Ectodermal cell (in vitro differentiated cells): ENCODE results near the gene METTL24.
"Not testable (repeated sequence)": the region's sequence is repeated elsewhere in the genome, so short reads cannot be mapped to it uniquely, and the experiment has no call there.

Experiments used
- H3K27ac ChIP-seq: 2 replicates; pipeline ENCODE4 v1.7.0; 2013; ENCODE audit warnings: mild to moderate bottlenecking, low read depth, low read length; ENCODE audit not compliant: insufficient read depth, poor library complexity, severe bottlenecking
- H3K27me3 ChIP-seq: 2 replicates; pipeline ENCODE4 v1.7.0; 2013; ENCODE audit warnings: mild to moderate bottlenecking, low read length; ENCODE audit not compliant: insufficient read depth, control insufficient read depth, poor library complexity, severe bottlenecking
- H3K36me3 ChIP-seq: one replicate; pipeline ENCODE4 v1.7.0; 2013; ENCODE audit warnings: low read length; ENCODE audit not compliant: control insufficient read depth, insufficient read depth
- H3K4me1 ChIP-seq: one replicate; pipeline ENCODE4 v1.7.0; 2013; ENCODE audit warnings: low read length; ENCODE audit not compliant: control insufficient read depth, insufficient read depth
- H3K4me3 ChIP-seq: 2 replicates; pipeline ENCODE4 v1.7.0; 2013; ENCODE audit warnings: low read depth, low read length, control low read depth; ENCODE audit not compliant: insufficient read depth
- H3K9me3 ChIP-seq: 2 replicates; pipeline ENCODE4 v1.7.0; 2013; ENCODE audit warnings: mild to moderate bottlenecking, low read length, moderate library complexity; ENCODE audit not compliant: control insufficient read depth
- WGBS, 2 experiments: methylation state at CpG; one replicate each; pipeline ENCODE4 v1.1.7; 2013; ENCODE audit warnings: missing lambda C conversion rate in 2 of 2; 5-methylcytosine and 5-hydroxymethylcytosine counted together

Gene METTL24

DNA sequence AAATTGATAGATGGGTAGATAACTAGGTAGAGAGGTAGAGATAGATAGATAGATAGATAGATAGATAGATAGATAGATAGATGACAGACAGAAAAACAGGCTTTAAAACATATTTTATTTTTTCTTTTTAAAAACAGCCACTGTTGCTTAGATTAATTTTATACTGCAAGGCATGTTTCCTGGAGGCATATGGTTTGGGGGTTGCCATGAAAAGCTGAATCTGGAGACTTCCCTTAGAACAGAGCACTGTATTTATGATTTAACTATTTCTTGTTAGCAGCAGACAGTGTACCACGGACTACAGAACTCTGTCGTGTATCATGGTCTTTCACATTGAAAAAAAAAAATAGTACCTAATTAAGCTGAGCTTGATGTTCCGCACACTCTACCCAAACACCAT, 38.8 kb downstream of the METTL24 start:
- 67 to 79% methylated on average over 3 of the region's 3 CpGs for WGBS, 2 experiments
- Histone ChIP-seq H3K4me3 (no peak overlapping the region), H3K27me3 (peaks cover 28% of the 10 kb centered on the region), H3K4me1 (peaks cover 14% of the 10 kb centered on the region), H3K36me3 (no peaks in the 10 kb centered on the region), H3K27ac (no peak overlapping the region), H3K9me3 (no peaks in the 10 kb centered on the region)

DNA sequence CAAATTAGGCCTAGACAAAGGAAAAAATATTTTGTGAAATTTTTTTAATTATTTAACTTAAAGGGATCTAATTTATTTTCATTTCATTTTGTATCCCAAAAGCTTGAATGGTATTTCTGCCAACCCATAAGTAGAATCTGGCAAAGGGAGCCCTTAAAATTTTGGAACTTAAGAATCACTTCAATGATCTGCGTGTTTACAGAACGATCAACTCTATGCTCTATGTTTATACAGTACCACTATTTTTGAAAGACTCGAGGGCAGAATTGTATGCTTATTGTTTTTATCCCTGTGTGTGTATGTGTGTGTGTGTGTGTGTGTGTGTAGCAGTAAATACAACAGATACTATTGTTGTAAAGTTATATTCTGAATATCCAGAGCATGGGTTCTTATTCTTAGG, 39.2 kb downstream of the METTL24 start:
- Histone ChIP-seq H3K27ac (no peak overlapping the region), H3K9me3 (no peaks in the 10 kb centered on the region), H3K4me3 (no peak overlapping the region), H3K4me1 (peaks cover 14% of the 10 kb centered on the region), H3K36me3 (no peaks in the 10 kb centered on the region), H3K27me3 (peaks cover 26% of the 10 kb centered on the region)
- WGBS, 2 experiments, result 67 to 87% methylated on average over 3 of the region's 3 CpGs

DNA sequence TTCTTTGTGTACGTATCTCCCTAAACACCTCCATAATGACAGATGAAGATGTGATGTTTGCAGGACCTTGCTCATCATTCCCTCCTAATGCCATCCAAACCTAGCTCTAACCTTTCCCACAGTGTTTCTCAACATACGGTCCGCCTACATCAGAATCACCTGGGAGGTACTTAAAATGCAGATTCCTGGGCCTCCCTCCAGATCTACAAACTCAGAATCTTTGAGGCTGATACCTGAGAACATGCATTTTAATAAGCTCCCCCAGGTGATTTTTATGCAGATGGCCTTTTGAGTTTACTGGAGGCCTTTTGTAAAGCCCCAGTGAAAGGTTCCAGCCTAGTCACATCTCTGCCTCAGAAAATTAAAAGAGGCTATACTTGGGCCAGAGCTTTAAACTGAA, 40.5 kb downstream of the METTL24 start:
- H3K27me3 ChIP-seq, result peaks cover 17% of the 10 kb centered on the region
- H3K4me1 ChIP-seq, result peaks cover 7% of the 10 kb centered on the region
- no peaks in the 10 kb centered on the region for H3K36me3 ChIP-seq
- 87 to 94% methylated on average over 3 of the region's 3 CpGs for WGBS, 2 experiments
- H3K27ac ChIP-seq, result no peak overlapping the region
- no peaks in the 10 kb centered on the region for H3K9me3 ChIP-seq
- no peak overlapping the region for H3K4me3 ChIP-seq

DNA sequence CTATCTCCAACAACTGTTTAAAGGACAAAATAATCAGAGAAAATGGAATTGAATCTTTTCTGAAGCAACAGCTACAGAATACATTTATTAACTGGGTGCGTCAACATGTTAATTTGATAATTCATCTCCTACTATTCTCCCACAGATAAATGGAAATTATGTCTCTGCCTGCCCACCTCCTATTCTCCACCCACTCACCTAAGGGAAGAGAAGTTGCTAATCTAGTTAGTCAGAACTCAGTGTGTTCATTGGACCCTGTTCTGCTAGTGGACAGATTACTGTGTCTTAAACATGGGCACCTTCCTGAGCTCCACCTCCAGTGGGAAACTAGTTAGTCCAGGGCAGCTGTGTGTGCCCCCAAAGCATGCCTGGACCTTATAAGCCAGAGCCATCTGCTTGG, 41.0 kb downstream of the METTL24 start:
- H3K27ac ChIP-seq, result no peak overlapping the region
- peaks cover 17% of the 10 kb centered on the region for H3K27me3 ChIP-seq
- H3K4me3 ChIP-seq, result no peak overlapping the region
- H3K4me1 ChIP-seq, result peaks cover 2% of the 10 kb centered on the region
- WGBS, 2 experiments, result 95 to 100% methylated on average over 1 of the region's 1 CpG
- no peaks in the 10 kb centered on the region for H3K9me3 ChIP-seq
- H3K36me3 ChIP-seq, result no peaks in the 10 kb centered on the region

DNA sequence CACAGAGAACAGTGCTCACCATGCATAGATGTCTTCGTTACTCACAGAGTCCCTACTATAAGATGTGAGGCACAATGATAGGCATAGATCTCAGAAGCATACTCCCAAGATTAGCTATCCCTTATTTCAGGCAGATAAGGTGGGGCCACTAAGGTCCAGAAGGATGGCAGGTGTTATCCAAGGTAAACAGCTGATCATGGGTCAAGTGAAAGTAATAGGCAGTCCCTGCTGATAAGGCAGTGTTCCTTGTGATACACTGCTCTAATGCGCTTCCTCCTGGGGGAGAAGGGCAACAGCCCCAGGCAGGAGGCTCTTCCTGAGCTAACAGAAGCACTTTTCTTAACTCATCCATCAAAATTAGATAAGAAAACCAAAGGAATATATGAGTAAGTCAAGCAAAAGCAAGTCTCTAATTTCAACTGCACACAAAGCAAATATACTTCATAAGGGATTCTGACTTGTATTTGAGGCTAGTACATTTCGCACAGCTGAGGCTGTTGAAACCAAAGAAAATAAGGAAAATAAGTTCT, 42.2 kb downstream of the METTL24 start:
- 95 to 96% methylated on average over 3 of the region's 3 CpGs for WGBS, 2 experiments
- peaks cover 1% of the 10 kb centered on the region for H3K4me1 ChIP-seq
- H3K27me3 ChIP-seq, result peaks cover 16% of the 10 kb centered on the region
- H3K36me3 ChIP-seq, result no peaks in the 10 kb centered on the region
- H3K27ac ChIP-seq, result no peak overlapping the region
- no peaks in the 10 kb centered on the region for H3K9me3 ChIP-seq
- no peak overlapping the region for H3K4me3 ChIP-seq

DNA sequence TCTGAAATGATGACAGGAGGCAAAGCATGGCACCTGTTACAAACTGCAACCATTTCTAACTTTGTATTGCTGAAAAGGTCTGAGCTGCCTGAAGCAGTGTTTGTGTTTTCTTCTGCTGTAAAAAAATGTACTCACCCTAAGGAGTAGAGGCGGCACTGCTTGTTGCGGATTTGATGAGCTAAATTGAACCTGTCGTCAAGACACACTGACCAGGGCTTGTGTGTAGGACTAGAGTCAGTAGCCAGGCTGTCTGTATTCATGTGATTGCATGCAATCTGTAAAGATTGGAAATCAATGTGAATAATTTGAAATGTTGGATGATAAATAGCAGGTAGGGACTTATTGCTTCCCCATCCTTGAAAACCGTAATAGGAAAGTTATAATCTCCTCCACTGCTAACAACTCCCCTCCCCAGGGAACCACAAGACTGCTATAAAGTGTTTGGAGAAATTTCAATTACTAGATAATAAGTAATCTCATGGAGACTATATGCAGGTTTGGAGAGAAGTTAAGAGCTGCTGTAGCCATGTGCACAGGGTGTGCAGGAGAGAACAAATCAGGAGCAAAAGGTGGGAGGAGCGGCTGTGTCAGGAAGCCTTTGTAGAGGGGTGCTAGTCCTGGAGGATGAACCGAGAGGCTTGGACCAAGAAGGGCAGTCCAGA, 42.8 kb downstream of the METTL24 start:
- no peaks in the 10 kb centered on the region for H3K36me3 ChIP-seq
- no peak overlapping the region for H3K4me3 ChIP-seq
- no peaks in the 10 kb centered on the region for H3K9me3 ChIP-seq
- H3K4me1 ChIP-seq, result peaks cover 5% of the 10 kb centered on the region
- no peak overlapping the region for H3K27ac ChIP-seq
- peaks cover 10% of the 10 kb centered on the region for H3K27me3 ChIP-seq
- 92 to 93% methylated on average over 5 of the region's 6 CpGs for WGBS, 2 experiments

DNA sequence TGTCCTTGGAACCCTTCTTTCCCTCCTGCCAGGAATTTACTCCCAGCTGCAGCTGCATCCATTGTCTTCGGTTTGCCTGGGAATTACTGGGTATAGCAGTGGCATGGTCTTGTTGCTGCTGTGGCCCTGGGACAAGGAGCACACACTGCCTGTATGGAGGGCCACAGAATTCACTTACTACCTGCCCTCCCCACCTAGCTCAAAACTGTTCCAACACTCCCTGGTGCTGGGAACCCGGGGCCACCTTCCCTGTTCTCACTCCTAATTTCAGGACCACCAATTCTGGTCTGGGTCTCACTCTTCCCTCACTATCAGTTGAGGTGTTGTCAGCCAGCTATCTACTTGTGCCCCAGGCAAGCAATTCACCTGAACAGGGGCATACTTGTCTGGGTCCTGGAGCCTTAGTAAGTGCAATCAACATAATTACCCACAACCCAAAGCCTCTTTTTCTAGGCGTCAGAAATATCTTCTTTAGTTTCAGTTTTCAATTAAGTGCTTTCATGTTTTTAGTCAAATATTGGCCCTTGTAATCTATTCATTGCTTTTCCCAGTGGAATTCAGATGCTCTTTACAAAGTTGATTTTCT, 47.2 kb downstream of the METTL24 start:
- H3K4me1 ChIP-seq, result peaks cover 5% of the 10 kb centered on the region
- no peak overlapping the region for H3K27ac ChIP-seq
- no peaks in the 10 kb centered on the region for H3K27me3 ChIP-seq
- no peak overlapping the region for H3K4me3 ChIP-seq
- no peaks in the 10 kb centered on the region for H3K9me3 ChIP-seq
- WGBS, 2 experiments, result 78 to 81% methylated on average over 3 of the region's 3 CpGs
- no peaks in the 10 kb centered on the region for H3K36me3 ChIP-seq

DNA sequence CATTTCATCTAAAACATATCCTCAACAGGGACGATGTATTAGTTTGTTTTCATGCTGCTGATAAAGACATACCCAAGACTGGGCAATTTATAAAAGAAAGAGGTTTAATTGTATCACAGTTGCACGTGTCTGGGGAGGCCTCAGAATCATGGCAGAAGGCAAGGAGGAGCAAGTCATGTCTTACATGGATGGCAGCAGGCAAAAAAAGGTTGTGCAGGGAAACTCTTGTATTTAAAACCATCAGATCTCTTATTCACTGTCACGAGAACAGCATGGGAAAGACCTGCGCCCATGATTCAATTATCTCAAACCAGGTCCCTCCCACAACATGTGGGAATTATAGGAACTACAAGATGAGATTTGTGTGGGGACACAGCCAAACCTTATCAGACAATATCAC, 48.7 kb downstream of the METTL24 start:
- 83 to 89% methylated on average over 3 to 4 of the region's 4 CpGs for WGBS, 2 experiments
- H3K9me3 ChIP-seq, H3K27me3 ChIP-seq, H3K27ac ChIP-seq, H3K4me3 ChIP-seq, H3K4me1 ChIP-seq, H3K36me3 ChIP-seq: not testable (repeated sequence)

DNA sequence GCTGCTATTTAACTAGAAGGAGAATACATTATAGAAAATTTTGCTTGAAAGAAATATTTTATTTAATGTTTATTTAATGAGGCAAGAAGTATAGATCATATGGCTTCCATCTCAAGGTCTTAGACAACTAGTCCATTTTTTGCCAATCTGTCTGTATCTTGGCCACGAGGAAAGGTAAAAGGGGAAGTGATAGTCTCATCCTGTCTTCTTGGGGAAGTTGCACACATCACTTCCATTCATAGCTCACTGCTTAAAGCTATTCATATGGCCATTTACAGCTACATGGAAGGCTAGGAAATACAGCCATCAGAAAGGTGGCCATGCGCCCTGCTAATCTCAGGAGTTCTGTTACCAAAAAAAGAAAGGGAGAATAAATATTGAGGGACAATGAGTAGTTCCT, 50.8 kb downstream of the METTL24 start:
- Histone ChIP-seq H3K9me3 (no peaks in the 10 kb centered on the region), H3K27ac (no peak overlapping the region), H3K4me1 (peaks cover 5% of the 10 kb centered on the region), H3K4me3 (no peak overlapping the region), H3K36me3 (no peaks in the 10 kb centered on the region), H3K27me3 (no peaks in the 10 kb centered on the region)
- WGBS, 2 experiments, result 91 to 96% methylated on average over 2 of the region's 2 CpGs

DNA sequence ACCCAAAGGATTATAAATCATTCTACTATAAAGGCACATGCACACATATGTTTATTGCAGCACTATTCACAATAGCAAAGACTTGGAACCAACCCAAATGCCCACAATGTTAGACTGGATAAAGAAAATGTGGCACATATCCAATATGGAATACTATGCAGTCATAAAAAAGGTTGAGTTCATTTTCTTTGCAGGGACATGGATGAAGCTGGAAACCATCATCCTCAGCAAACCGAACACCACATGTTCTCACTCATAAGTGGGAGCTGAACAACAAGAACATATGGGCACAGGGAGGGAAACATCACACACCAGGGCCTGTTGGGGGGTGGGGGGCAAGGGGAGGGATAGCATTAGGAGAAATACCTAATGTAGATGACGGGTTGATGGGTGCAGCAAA, 52.3 kb downstream of the METTL24 start:
- not testable (repeated sequence) for H3K9me3 ChIP-seq, H3K4me1 ChIP-seq, H3K4me3 ChIP-seq, H3K27me3 ChIP-seq, H3K36me3 ChIP-seq, H3K27ac ChIP-seq
- WGBS, 2 experiments, result 83 to 88% methylated on average over 2 of the region's 2 CpGs
